NCI-H69 (cell line): ENCODE measurements around the gene PTGR3.
A peak's percentile ranks its signal among the peaks of the same experiment; 100 is the strongest.

Source experiments
- DNase-seq: peaks from one replicate; lab custom pipeline; 2025; lab: John Stamatoyannopoulos, UW

Gene PTGR3

GRCh38 chr18:75215663-75216062 is 6.7 kb upstream of the PTGR3 start:
- DNase-seq, result peak; percentile 93

GRCh38 chr18:75214766-75215510 is 6.0 kb upstream of the PTGR3 start:
- peak; percentile 91 for DNase-seq

DNA sequence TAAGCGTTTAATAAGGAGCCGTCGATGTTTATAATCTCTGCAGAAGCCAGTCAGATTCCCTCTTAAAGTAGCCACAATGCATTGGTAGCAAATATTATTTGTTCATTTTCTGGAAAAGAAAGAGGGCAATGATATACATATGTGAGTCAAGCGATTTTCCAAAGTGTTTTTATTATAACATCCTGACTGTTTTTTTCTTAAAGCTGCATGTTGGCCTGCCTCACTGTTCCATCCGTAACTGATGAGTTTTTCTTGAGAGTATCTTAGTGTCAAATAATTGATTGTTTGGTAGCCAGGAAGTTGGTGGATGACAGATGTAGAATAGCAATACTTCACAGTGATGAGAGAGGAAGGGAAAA is 5.4 kb upstream of the PTGR3 start:
- peak; percentile 74 for DNase-seq

DNA sequence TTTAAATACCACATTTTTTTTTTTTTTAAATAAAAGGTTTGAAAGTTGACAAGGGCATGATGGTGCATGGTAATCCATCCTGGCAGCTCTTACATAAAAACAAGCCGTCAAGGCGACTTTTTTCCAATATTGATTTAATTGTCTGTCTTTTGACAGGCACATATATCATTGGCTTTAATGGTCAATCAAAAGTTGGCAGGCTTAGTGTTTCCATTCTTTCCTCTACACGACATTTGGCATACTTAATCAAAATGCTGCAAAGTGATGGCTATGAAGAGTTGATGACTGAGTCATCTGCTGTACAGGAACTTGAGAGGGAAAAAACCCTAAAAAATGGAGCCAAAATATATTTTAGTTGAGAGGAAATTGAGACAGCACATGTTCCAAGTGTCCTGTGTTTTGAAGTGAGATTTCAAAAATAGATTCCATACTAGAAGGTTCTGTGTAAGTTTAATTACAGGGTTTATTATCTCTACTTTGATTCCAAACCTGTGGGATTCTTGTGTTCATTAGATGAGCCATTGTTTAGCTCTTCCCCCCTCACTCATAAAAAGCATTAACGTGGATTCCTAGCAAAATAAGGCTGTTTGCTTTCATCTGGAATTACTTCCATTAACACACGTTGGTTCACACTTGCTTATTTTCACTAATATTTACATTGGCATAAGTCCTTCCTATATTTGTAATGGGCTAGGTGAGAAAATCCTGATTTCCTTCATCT is 4.8 kb upstream of the PTGR3 start:
- DNase-seq, result peak; percentile 97

DNA sequence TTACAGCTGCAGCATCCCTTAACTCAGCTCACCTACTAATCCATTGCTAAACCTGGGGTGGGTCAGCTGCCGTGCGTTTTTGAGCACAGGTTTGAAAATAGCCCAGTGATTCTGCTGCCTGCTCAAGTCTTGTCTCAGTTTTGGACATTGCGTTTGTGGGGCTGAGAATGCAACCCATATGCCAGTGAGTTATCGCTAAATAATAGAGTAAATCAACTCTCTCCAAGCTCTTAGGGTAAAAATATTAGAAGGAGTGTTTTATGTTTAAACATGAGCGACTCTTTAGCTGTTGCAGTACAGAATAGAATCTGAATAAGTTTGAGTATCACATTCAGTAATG is 3.8 kb upstream of the PTGR3 start:
- peak; percentile 90 for DNase-seq

DNA sequence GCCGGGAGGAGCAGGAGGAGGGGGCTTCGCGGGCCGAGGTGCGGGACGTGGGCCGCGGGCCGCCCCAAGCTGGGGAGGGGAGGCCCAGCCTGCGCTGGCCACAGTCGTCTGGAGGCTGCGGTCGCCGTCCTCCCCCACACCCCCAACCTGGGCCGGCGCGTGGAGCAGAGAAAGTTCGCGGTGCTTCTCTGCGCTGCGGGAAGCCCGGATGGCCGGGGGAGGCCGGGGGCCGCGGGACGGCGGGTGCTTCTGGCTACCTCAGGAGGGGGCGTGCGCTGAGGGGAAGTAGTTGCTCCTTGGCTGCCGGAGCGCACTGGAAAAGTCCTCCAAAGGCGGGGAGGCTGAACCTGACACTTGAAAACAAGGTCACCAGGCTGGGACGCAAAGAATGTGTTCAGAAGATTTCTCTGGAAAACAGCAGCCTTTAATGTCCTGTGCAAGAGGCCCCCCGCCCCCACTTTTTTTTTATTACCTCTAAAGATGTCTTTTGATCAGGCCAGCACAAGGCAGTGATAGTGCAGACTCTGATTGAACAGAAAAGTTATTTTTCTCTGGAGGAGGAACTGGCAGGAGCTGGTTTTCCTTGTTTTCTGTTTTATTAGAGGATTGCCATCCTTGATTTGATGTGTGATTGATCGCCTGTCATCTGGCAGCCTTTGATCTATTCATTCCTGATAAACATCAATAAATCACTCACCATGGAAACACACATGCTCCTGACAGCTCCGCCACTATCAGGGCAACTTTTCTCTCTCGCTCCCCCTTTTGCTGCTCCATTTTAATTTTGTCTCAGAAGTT is 3.2 kb upstream of the PTGR3 start:
- DNase-seq, result peak; percentile 90

GRCh38 chr18:75211626-75211952 is 2.6 kb upstream of the PTGR3 start:
- DNase-seq, result peak; percentile 88

- DNase-seq, result peak; percentile 82
These were observed 2.2 kb upstream of the PTGR3 start for GRCh38 chr18:75211002-75211621.

- DNase-seq, result peak; percentile 98
These were observed 1.5 kb upstream of the PTGR3 start, which contains the start of gene TSHZ1 for GRCh38 chr18:75210274-75211001. Gene TSHZ1, plus strand, starts transcription at chr18:75210797. Its CDS starts 1,080 bp downstream, at chr18:75211877.

DNA sequence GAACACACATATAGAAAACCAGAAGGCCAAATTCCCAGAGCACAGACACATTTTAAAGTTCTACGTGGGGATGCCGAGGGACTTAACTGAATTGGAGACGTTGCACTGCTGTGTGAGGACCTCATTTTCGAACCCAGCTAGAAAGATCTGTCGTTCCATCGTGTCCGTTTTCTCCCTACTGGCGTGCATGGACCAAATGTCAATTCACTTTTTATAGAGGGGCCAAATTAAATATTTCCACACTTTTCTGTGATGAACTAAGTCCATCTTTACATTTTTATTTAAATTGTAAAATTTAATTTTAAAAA is 966 bp upstream of the PTGR3 start:
- DNase-seq, result peak; percentile 87

GRCh38 chr18:75208836-75209128 is 157 bp downstream of the PTGR3 start:
- DNase-seq, result no peak

- DNase-seq, result peak; percentile 94
These were observed 644 bp downstream of the PTGR3 start for GRCh38 chr18:75208155-75208835.

GRCh38 chr18:75207310-75208154 is 1.4 kb downstream of the PTGR3 start:
- DNase-seq, result peak; percentile 86

DNA sequence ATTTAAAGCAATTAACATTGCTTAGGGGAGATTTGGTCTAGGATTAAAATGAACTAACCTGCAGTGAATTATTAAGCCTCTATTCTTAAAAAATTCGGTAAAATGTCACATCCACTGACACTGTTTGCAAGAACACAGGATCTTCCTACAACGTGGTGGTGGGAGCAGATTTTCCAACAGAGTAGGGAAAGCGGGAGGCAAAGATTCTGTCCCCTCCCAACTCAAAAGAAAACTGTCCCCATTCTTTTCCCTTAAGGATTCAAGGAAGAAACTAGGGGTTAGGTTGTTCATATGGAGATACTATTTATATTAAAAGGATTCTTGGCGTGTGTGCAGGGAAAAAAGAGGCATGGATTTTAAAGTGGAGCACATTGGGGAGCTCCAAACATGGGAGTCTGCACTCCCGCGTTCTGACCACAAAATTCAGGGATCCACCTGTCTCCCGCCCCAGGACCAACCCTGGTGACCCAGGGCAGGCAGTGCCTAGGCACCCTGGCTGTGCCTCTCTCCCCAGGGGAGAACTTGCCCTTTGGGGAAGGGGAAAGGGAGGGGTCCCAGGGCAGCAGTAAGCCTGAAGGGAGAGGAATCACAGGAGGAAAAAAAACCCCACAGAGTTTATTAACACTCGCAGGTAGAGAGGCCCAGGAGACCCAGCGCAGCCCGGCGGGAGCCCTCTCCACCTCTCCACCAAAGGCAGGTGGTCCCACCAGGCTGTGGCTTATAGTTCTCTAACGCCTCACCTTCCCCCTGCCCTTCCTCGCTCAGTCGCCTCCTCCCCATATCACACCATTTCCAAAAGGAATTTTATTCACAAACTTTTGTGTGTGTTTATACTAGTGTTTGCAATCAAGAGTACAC is 2.3 kb downstream of the PTGR3 start:
- DNase-seq, result peak; percentile 56

- DNase-seq, result no peak
These were observed 3.3 kb downstream of the PTGR3 start for GRCh38 chr18:75205514-75206132.

DNA sequence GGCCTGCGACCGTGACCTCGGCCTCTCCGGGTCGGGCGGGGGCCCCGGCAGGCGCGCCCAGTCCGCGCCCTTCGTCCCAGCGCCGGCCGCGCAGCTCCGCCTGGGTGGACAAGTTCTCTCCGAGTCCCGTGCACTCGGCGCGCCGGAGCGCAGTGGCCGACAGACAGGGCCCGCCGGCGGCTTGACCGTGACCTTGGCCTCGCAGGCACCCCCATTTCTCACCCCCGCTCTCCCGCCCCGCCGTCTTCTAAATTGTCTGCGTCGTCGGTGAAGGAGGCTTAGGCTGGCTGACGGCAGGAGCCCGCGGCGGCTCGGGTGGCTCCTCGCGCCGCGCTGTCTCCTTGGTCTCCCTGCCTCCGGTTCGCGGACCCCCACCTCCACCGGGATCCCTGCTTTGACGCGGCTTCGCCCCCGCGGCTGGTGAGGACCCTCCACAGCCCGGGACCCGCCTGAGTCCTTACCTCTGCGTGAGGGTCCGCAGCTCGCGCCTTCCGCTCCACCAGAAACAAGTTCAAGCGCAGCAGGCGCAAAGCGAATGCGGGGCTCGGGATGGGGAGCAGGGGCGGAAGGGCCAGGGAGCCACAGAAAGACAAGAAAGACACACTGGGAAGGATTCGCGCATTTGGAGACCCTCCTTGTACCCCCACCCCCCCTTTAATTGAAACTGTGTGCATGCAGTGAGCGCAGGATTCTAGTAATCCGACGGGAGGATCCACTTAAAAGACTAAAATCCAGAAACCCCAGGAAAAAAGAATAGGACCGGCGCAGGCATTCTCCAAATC is 4.0 kb downstream of the PTGR3 start:
- no peak for DNase-seq

DNA sequence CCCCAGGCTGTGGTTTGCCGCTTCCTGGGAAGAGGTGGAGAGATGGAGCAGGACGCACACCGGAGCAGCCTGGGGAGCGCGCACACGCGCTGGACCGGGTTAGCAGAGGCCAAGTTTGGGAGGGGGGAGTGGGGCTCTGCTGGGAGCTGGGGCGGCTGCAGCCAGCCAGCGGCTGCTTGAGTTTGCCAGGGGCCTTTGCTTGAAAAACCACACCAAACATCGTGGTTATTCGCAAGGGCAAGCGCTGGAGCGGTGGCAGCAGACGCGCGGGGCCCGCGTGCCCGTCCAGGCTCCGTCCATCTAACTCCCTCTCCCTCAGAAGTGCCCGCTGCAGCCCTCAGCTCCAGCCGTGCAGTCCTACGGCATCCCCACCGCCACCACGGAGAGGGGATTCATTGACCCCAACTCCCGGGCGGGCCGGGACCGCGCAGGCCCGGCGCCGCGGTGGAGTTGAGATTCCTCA is 4.6 kb downstream of the PTGR3 start:
- DNase-seq, result no peak
